GM19463 (cell line): ENCODE results near the gene ASRGL1.

ENCODE experiments used
- ATAC-seq: cut with Tn5 transposase; IDR thresholded peaks from one replicate; pipeline ENCODE4 v1.9.1; 2021; ENCODE audit warnings: mild to moderate bottlenecking, moderate library complexity; ENCODE audit not compliant: unreplicated experiment

Gene ASRGL1

GRCh38 chr11:62411524-62411923 is 74.3 kb downstream of the ASRGL1 start:
- ATAC-seq: no peak

DNA sequence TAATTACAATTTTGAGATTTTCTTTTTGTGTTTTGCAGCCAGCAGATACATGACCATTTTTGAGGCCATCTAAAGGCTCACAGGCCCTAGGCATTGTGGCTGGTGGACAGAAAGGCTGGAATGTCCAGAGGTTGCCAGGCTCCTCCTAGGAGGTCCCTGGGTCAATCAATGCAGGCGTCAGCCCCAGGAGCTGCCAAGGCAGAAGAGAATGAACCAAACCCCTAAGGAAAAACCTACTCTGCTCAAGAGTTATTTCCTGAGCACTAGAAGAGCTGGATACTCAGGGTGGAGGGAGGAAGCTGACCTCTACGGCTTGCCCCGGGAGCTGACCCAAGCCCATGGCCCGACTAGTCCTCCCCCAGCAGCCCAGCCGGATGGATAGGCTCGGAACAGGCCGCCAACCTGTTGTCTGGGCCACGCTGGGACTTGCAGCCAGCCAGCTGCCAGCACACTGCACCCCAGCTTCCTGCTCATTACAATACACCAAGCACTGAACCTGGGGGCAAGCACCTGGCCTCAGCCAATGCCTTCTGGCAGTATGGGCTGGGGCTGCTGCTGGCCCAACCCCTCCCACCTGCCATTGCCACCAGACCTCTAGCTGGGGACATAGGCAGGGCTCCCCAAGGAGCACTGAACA is 75.9 kb downstream of the ASRGL1 start:
- no peak for ATAC-seq

DNA sequence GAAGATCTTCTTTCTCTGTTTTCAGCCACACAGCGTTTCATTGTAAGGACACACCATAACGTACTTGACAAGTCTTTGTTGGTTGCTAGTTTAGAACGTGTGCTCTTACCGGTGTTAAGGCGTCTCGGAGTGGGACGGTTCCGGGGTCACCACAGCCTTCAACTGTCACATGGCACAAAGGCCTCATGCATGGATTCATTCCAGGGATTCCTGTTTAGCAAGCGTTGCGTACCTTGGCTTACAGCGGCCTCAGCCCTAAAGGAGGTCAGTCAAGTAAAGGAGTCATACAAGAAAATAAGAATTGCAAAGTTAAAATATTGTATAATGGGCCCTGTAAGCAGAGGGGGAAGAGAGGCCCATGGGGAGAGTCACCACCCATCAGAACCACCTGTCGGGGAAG is 79.3 kb downstream of the ASRGL1 start:
- ATAC-seq: no peak

- no peak for ATAC-seq
These were observed 80.9 kb downstream of the ASRGL1 start for GRCh38 chr11:62418136-62418535.

DNA sequence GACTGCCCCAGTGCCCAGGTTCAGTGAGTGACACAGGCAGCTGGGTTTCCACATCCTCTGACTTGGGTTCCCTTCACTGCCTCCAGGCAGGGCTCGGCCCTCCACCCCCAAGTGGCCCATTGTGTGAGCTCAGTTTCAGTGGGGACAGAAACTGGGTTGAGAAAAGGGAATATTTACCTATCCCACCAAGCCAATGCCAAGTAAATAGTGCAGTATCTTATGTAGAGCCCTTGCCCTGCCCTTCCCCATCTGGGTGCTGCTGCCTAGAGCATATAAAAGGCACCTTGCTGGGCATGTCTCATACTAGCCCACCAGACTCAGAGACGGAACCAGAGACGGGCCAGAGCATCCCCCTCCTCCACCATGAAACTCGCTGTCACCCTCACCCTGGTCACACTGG is 81.5 kb downstream of the ASRGL1 start, which contains the start of gene SCGB1A1:
SCGB1A1 (plus strand) TSS at position 301 of the 400 bp plus-strand sequence; CDS start at position 364, 63 bp downstream.
- ATAC-seq: no peak

DNA sequence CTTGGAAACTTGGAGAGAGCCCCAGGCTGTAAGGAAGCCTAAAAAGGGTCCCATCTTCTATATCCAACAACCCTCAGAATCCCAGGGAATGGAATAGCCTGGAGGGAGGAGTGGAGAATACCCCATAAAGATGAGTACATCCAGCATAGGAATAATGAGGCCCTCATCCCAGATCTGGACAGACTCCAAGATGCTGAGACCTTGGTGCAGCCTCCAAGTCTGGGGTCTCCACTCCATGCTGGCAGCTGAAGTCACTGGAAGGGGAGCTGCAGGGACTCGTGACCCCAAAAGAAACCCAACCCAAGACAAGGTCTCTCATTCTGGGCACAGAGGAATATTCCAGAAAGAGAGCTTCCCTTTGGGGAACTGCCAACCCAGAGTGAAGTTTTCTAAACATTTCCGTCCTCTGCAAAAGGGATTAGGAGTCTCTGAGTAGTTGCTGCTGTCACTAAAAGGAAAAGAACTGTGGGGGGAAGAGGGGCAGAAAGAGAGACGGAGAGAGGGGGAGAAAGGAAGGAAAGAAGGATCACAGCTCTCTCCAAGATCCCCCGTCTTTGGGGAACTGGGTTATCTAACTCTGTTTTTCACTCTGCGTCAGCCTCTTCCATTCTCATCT is 82.2 kb downstream of the ASRGL1 start:
- no peak for ATAC-seq

DNA sequence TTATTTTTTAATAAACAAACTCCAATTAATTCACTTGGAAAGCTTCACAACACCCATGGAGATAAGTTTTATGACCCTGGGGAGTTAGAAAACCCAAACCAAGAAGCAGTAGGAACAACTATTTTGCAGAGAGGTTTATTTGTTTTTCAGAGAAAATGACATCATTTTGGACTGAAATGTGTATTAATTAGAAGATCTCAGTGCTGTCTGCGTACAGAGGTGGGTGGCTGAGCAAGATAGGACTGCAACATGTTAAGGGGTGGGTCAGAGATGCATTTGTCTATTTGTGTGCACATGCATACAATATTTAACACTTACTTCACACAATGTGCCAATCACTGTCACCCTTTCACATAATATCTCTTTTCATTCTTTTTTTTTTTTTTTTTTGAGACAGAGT is 82.7 kb downstream of the ASRGL1 start:
- no peak for ATAC-seq

DNA sequence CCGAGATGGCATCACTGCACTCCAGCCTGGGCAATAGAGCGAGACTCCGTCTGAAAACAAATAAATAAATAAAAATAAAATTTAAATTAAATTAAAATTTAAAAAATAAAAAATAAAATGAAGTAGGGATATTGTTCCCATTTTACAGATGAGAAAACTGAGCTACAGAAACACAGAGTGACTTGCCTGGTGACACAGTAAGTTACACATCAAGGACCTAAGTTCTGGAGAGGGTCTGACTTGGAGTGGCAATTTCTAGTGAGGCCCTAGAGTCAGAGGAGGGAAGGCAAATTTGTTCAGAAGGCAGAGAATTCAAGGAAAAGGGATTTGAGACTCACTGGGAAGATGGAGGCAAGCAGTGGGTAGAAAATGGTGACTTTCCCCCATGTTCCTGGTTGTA is 83.6 kb downstream of the ASRGL1 start:
- ATAC-seq: no peak

DNA sequence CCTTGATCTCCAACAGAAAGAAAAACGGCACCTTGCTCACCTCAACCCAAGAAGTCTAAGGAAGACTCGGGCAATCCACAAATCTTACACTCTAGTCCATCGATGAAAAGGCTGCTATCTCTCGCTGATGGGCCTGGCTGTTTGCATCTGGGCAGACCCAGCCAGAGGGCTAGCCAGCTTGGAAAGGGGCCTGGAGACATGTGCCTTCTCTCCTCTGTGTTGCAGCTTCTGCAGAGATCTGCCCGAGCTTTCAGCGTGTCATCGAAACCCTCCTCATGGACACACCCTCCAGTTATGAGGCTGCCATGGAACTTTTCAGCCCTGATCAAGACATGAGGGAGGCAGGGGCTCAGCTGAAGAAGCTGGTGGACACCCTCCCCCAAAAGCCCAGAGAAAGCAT is 84.7 kb downstream of the ASRGL1 start:
- ATAC-seq: no peak

- ATAC-seq: no peak
These were observed 85.8 kb downstream of the ASRGL1 start for GRCh38 chr11:62423012-62423411.

DNA sequence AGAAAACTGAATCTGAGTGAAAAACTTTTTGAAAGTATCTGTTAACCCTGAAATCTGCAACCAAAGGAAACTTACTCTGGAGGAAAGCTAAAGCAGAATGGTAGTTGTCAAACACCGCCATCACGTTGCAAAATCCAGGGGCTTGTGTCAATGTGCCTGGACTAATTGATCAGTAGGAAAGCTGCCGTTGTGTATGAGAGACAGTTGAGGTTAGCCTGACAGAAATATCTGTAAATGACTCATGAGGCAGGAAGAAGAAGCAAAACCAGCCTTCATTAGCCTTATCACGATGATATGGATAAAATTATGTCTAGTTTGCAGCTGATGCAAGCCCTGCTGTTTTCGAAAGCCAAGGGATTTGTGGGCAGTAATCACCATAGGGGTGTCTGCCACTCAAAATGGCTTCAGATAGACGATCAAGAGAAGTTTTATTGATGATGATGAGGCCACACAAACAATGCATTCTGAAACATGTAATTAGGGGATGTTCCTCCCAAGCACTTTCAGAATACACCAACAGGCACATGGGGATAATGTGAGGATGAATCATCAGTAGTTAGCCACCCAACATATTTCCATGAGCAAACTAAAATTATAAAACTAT is 90.5 kb downstream of the ASRGL1 start:
- ATAC-seq: no peak

GRCh38 chr11:62428871-62429560 is 91.8 kb downstream of the ASRGL1 start:
- ATAC-seq: no peak

GRCh38 chr11:62430425-62430824 is 93.2 kb downstream of the ASRGL1 start:
- ATAC-seq: no peak

- no peak for ATAC-seq
These were observed 94.1 kb downstream of the ASRGL1 start for GRCh38 chr11:62431171-62431901.

GRCh38 chr11:62432695-62433094 is 95.4 kb downstream of the ASRGL1 start:
- no peak for ATAC-seq

DNA sequence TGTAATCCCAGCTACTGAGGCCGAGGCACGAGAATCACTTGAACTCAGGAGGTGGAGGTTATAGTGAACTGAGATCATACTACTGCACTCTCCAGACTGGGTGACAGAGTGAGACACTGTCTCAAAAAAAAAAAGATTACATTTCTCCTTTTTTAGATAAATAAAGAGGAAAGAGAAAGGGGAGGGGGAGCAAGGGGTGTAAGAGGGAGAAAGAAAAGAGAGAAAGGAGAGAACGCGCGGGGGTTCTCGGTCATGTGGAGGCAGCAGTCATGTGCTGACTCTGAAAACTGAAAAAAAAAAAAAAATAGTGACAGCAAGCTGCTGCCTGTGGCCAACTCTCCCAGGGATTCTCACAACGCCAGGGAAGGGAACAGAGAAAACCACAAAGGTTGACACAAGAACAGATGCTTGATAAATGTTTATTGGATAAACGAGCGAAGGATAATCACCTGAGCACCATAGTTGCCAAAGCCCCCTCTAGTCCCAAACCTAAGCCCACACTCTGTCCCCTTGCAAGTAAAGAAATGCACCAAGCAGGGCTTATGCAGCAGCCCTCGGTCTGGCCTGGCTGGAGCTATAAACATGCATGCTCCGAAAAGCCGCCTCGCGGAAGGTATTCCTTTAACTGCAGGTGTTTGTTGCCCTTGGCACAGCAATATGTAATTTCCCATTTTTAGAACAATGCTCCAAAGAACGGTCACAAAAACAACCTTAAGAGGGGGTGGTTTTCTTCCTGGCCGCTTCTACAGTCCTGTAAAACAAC is 96.1 kb downstream of the ASRGL1 start:
- ATAC-seq: no peak

GRCh38 chr11:62433904-62434276 is 96.6 kb downstream of the ASRGL1 start:
- ATAC-seq: no peak

- ATAC-seq: no peak
These were observed 98.8 kb downstream of the ASRGL1 start for GRCh38 chr11:62435846-62436660.

- no peak for ATAC-seq
These were observed 100.4 kb downstream of the ASRGL1 start for GRCh38 chr11:62437616-62438015.

GRCh38 chr11:62438641-62439040 is 101.4 kb downstream of the ASRGL1 start:
- no peak for ATAC-seq
